Activated B cell treated with CpG ODN at 0.5 μM for 24 hours (primary cell): ENCODE measurements around the gene ANKS1A. TPM values are rescaled to one million over a fixed set of nuclear protein-coding genes. Genes with fewer than 3 reads are reported as not detected.

ENCODE experiments used
- ATAC-seq: fragments of 200-7000 bp; cut with Tn5 transposase; one replicate; pipeline ENCODE4 v1.10.0; 2021; ENCODE audit warnings: low read depth, mild to moderate bottlenecking, moderate library complexity
- CTCF ChIA-PET: fragments of 350-600 bp; sonication (Branson Sonifier 250); formaldehyde crosslinking; loops from one replicate; lab custom pipeline; 2021; ENCODE audit warnings: antibody characterized with exemption; lab: Charles Lee
- POLR2A ChIA-PET: fragments of 350-600 bp; sonication (Branson Sonifier 250); formaldehyde crosslinking; loops from one replicate; lab custom pipeline; 2021; ENCODE audit warnings: antibody characterized with exemption; lab: Charles Lee
- DNase-seq: peaks from one replicate; pipeline ENCODE4 v3.0.0; 2022
- H3K27ac Mint-ChIP-seq: one replicate; pipeline ENCODE4 v1.8.0; 2020; ENCODE audit warnings: mixed read lengths
- H3K27me3 Mint-ChIP-seq: one replicate; pipeline ENCODE4 v1.8.0; 2021; ENCODE audit warnings: mixed read lengths
- H3K36me3 Mint-ChIP-seq: one replicate; pipeline ENCODE4 v1.8.0; 2021; ENCODE audit warnings: low read depth, mixed read lengths
- H3K4me1 Mint-ChIP-seq: one replicate; pipeline ENCODE4 v1.8.0; 2021; ENCODE audit warnings: mixed read lengths
- H3K4me3 Mint-ChIP-seq: one replicate; pipeline ENCODE4 v1.8.0; 2020; ENCODE audit warnings: mild to moderate bottlenecking, mixed read lengths
- H3K9me3 Mint-ChIP-seq: one replicate; pipeline ENCODE4 v1.8.0; 2020; ENCODE audit warnings: mixed read lengths
- intact Hi-C: fragments of 100-400 bp; cut with micrococcal nuclease; formaldehyde crosslinking; loops from one replicate; pipeline ENCODE4 v1.15.1; 2024
- total RNA-seq: library from RNA; stranded (reverse); gene quantifications from 2 replicates; pipeline ENCODE4 v1.2.3, GENCODE V29; 2022
- TF ChIP-seq, protein P1 (sequence below): fragments of 200-600 bp; IDR thresholded peaks from one replicate; pipeline ENCODE4 v1.8.0; 2022; ENCODE audit warnings: antibody characterized with exemption, mild to moderate bottlenecking

The ANKS1A gene
- total RNA-seq, 1 donor from 2014 or later = 12.6 TPM

DNA sequence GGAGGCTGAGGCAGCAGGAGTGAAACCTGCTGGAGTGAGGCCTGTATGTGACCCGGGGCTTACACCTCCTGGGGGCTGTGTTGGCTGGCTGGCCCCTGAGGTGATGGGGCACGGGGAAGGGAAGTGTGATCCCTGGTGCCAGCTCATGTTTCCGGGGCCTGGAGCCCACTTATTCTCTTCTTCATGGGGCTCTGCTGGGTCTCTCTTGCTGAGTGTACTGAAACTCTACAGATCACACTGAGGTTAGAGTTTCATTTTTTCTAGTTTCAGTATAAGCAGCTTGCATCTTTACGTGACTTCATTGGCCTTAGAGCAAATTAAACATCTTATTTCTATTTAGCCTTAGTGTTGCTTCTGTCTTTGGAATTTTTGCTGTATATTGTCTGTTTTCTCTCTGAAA lies 96.2 kb downstream of the ANKS1A start:
- TF ChIP-seq, protein P1, sequence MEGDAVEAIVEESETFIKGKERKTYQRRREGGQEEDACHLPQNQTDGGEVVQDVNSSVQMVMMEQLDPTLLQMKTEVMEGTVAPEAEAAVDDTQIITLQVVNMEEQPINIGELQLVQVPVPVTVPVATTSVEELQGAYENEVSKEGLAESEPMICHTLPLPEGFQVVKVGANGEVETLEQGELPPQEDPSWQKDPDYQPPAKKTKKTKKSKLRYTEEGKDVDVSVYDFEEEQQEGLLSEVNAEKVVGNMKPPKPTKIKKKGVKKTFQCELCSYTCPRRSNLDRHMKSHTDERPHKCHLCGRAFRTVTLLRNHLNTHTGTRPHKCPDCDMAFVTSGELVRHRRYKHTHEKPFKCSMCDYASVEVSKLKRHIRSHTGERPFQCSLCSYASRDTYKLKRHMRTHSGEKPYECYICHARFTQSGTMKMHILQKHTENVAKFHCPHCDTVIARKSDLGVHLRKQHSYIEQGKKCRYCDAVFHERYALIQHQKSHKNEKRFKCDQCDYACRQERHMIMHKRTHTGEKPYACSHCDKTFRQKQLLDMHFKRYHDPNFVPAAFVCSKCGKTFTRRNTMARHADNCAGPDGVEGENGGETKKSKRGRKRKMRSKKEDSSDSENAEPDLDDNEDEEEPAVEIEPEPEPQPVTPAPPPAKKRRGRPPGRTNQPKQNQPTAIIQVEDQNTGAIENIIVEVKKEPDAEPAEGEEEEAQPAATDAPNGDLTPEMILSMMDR = no peak
- H3K27me3 Mint-ChIP-seq = no peaks in the 10 kb centered on the region
- no peak overlapping the region for H3K4me3 Mint-ChIP-seq
- ChIA-PET CTCF (interaction anchor here (1.1 to 3.0 kb wide), 2 partner anchors 155 to 256 kb away, joined by 3 to 20 read pairs; no protein-coding TSS in a partner anchor), POLR2A (no interaction called here)
- intact Hi-C loops = no loop called here
- no peak overlapping the region for H3K27ac Mint-ChIP-seq
- H3K4me1 Mint-ChIP-seq = no peaks in the 10 kb centered on the region
- H3K9me3 Mint-ChIP-seq = no peaks in the 10 kb centered on the region
- peaks cover 70% of the 10 kb centered on the region for H3K36me3 Mint-ChIP-seq
- no peak for DNase-seq
- no peak for ATAC-seq

DNA sequence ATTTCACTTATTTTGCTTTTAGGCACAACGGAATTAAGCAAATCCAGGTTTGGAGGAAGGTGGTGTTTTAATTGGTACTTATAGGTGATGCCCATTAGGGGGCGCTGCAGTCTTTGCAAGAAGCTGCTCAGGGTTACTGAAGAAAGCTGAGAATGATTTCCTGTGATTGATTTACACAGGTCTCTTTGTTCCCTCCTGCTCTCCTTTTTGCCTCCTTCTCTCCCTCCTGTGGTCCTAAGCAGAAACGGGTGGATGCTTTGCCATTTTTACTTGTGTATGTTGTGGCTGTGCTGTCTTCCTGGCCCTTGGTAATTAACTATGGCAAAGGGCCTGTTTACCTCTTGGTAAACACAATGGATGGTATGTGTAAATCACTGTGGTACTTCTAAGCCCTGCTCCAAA lies 97.8 kb downstream of the ANKS1A start:
- H3K36me3 Mint-ChIP-seq = peaks cover 77% of the 10 kb centered on the region

DNA sequence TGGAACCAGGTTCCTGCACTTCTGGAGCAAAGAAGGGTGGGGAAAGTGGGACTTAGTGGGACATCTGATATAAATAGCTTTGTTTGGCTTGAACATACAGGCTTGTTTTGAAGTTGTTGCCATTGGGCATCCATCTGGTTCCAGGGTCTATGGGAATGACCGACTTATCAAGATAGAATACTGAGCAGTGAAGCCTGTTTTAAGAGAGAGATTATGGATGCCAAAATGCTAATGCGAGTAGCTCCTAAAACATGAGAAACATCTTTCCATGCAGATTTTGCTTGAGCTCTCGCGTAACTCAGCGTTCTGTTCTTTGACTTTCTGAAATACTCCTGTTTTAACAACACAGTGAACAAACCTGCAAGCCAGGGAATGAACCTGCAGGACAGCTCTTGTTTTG lies 98.5 kb downstream of the ANKS1A start:
- no peaks in the 10 kb centered on the region for H3K4me1 Mint-ChIP-seq
- no peak overlapping the region for H3K4me3 Mint-ChIP-seq
- H3K36me3 Mint-ChIP-seq = peaks cover 75% of the 10 kb centered on the region
- no peak for DNase-seq
- ATAC-seq = no peak
- TF ChIP-seq, protein P1 = no peak
- no peaks in the 10 kb centered on the region for H3K9me3 Mint-ChIP-seq
- H3K27ac Mint-ChIP-seq = no peak overlapping the region
- CTCF ChIA-PET = interaction anchor here (1.0 to 3.0 kb wide), 4 partner anchors 151 to 253 kb away, joined by 3 to 20 read pairs (median 10); no protein-coding TSS in a partner anchor
- H3K27me3 Mint-ChIP-seq = no peaks in the 10 kb centered on the region
- intact Hi-C loops = no loop called here
- POLR2A ChIA-PET = no interaction called here

More for the DNA sequence above, 97.8 kb downstream of the ANKS1A start:
- no peaks in the 10 kb centered on the region for H3K9me3 Mint-ChIP-seq
- no peaks in the 10 kb centered on the region for H3K27me3 Mint-ChIP-seq
- POLR2A ChIA-PET = no interaction called here
- ATAC-seq (peak; percentile 31), DNase-seq (no peak)
- no peaks in the 10 kb centered on the region for H3K4me1 Mint-ChIP-seq
- H3K4me3 Mint-ChIP-seq = no peak overlapping the region
- TF ChIP-seq, protein P1 = peak; percentile 30
- CTCF ChIA-PET = interaction anchor here (0.6 to 3.0 kb wide), 7 partner anchors 150 to 824 kb away, joined by 3 to 20 read pairs (median 3); no protein-coding TSS in a partner anchor
- no peak overlapping the region for H3K27ac Mint-ChIP-seq
- intact Hi-C loops = loop anchor here (1.0 kb wide), 3 partner anchors 153 to 254 kb away; no protein-coding TSS in a partner anchor

DNA sequence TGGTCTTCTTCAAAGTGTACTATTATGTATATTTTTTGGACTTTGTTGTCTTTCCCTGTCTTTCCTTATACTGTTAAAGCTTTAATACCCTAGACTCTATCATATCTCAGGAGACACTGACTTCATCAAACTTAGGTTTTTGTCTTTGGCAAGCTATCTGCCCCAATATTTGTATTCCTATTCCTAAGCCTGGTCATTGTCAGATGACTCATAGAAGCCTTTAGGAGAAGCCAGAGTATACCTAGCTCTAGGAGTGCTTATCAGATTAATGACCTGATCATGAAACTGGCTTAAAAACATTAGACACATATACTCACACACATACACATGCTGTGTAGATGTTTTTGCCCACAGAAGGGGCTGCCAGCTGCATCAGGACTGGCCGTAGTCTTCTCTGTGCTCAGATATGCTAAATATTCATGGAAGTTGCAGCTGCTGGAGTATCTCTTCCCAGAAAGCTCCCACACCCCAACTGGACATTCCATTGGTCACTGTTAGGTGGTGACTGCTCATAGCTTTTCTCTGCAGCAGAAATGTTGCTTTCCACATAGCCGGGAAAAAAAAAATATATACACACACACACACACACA lies 102.0 kb downstream of the ANKS1A start:
- intact Hi-C loops = no loop called here
- H3K27ac Mint-ChIP-seq = no peak overlapping the region
- H3K27me3 Mint-ChIP-seq = no peaks in the 10 kb centered on the region
- no peak overlapping the region for H3K4me3 Mint-ChIP-seq
- no peaks in the 10 kb centered on the region for H3K9me3 Mint-ChIP-seq
- H3K4me1 Mint-ChIP-seq = no peaks in the 10 kb centered on the region
- CTCF ChIA-PET = interaction anchor here (0.6 kb wide), 1 partner anchor 20 kb away, joined by 3 read pairs; no protein-coding TSS in a partner anchor
- ATAC-seq = no peak
- POLR2A ChIA-PET = no interaction called here
- no peak for DNase-seq
- H3K36me3 Mint-ChIP-seq = peaks cover 71% of the 10 kb centered on the region
- TF ChIP-seq, protein P1 = no peak

DNA sequence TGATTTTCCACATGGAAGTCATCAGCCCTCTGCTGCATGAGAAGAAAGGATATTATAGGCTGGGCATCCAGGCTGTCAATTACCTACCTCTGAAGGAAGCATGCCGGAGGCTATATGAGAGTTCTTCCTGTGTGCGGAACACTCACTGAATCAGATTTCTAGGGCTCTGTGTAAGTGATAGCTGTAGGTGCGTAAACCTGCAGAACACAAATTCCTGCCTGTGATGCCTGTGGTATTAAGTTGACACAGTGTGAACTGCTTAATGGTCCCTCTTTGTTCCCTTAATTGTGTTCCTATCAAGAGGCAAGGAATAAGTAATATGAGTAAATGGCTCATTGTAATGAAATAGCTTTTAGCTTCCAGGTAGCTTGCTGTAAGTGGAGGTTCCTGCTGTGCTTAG lies 103.3 kb downstream of the ANKS1A start:
- ChIA-PET CTCF (no interaction called here), POLR2A (no interaction called here)
- H3K4me1 Mint-ChIP-seq = no peaks in the 10 kb centered on the region
- peaks cover 65% of the 10 kb centered on the region for H3K36me3 Mint-ChIP-seq
- no peaks in the 10 kb centered on the region for H3K27me3 Mint-ChIP-seq
- intact Hi-C loops = no loop called here
- TF ChIP-seq, protein P1 = no peak
- no peak for DNase-seq
- no peak for ATAC-seq
- H3K4me3 Mint-ChIP-seq = no peak overlapping the region
- no peaks in the 10 kb centered on the region for H3K9me3 Mint-ChIP-seq
- no peak overlapping the region for H3K27ac Mint-ChIP-seq
